Activated CD4-positive, alpha-beta T cell treated with anti-CD3 and anti-CD28 coated beads, Interleukin-2, amount 10 ng/mL, durations not matched to agents 7 days and 5 days (primary cell): ENCODE data around the gene LTB4R. TPM values are rescaled to one million over a fixed set of nuclear protein-coding genes. Genes with fewer than 3 reads are reported as not detected.

Source experiments
- CTCF ChIA-PET: fragments of 350-600 bp; sonication (Branson Sonifier 250); formaldehyde crosslinking; loops from one replicate; lab custom pipeline; 2021; ENCODE audit warnings: antibody characterized with exemption; lab: Charles Lee
- POLR2A ChIA-PET: fragments of 350-600 bp; sonication (Branson Sonifier 250); formaldehyde crosslinking; loops from one replicate; lab custom pipeline; 2021; ENCODE audit warnings: antibody characterized with exemption; lab: Charles Lee
- DNase-seq: peaks from one replicate; pipeline ENCODE4 v3.0.0-alpha.2; 2020
- H3K27ac Mint-ChIP-seq: one replicate; pipeline ENCODE4 v1.8.0; 2021; ENCODE audit warnings: mild to moderate bottlenecking, moderate library complexity, mixed read lengths
- H3K27me3 Mint-ChIP-seq: one replicate; pipeline ENCODE4 v1.8.0; 2021; ENCODE audit warnings: mixed read lengths
- H3K36me3 Mint-ChIP-seq: one replicate; pipeline ENCODE4 v1.8.0; 2021; ENCODE audit warnings: low read depth, mixed read lengths
- H3K4me1 Mint-ChIP-seq: one replicate; pipeline ENCODE4 v1.8.0; 2021; ENCODE audit warnings: mixed read lengths
- H3K4me3 Mint-ChIP-seq: one replicate; pipeline ENCODE4 v1.8.0; 2021; ENCODE audit warnings: mild to moderate bottlenecking, moderate library complexity, mixed read lengths
- H3K9me3 Mint-ChIP-seq: one replicate; pipeline ENCODE4 v1.8.0; 2021; ENCODE audit warnings: mixed read lengths
- total RNA-seq, 2 experiments: library from RNA; stranded (reverse); gene quantifications; one replicate each; pipeline ENCODE4 v1.2.3, GENCODE V29; 2021

The LTB4R gene
- total RNA-seq, 2 experiments from 2014 or later: 26.6 to 28.3 TPM

- Mint-ChIP-seq H3K27me3 (no peaks in the 10 kb centered on the region), H3K4me3 (no peak overlapping the region), H3K27ac (no peak overlapping the region), H3K9me3 (no peaks in the 10 kb centered on the region), H3K4me1 (peaks cover 43% of the 10 kb centered on the region), H3K36me3 (peaks cover 37% of the 10 kb centered on the region)
- CTCF ChIA-PET: interaction anchor here (1.2 to 5.2 kb wide), 7 partner anchors 10 to 51 kb away, joined by 4 to 41 read pairs (median 24); partner anchors contain the start of genes CIDEB, LTB4R, LTB4R2 and RABGGTA
- no peak for DNase-seq
- POLR2A ChIA-PET: interaction anchor here (0.6 kb wide), 1 partner anchor 27 kb away, joined by 3 read pairs; no protein-coding TSS in a partner anchor
These were observed 17.8 kb upstream of the LTB4R start for GRCh38 chr14:24293525-24293924.

- Mint-ChIP-seq H3K4me1 (peaks cover 45% of the 10 kb centered on the region), H3K4me3 (no peak overlapping the region), H3K9me3 (no peaks in the 10 kb centered on the region), H3K27ac (peak overlapping the region; percentile 84), H3K27me3 (no peaks in the 10 kb centered on the region), H3K36me3 (peaks cover 23% of the 10 kb centered on the region)
- DNase-seq: peak; percentile 80
- POLR2A ChIA-PET: interaction anchor here (1.9 kb wide), 1 partner anchor 54 kb away, joined by 10 read pairs; the partner anchor contains the start of gene TINF2
- CTCF ChIA-PET: interaction anchor here (0.7 to 8.7 kb wide), 28 partner anchors 10 to 140 kb away, joined by 3 to 111 read pairs (median 6); partner anchors contain the start of genes ADCY4, CIDEB, IPO4 and KHNYN
These were observed 14.8 kb upstream of the LTB4R start for GRCh38 chr14:24296341-24297157.

- Mint-ChIP-seq H3K4me3 (peak overlapping the region; percentile 24), H3K27ac (peak overlapping the region; percentile 84), H3K4me1 (peaks cover 53% of the 10 kb centered on the region), H3K9me3 (no peaks in the 10 kb centered on the region), H3K27me3 (no peaks in the 10 kb centered on the region), H3K36me3 (peaks cover 28% of the 10 kb centered on the region)
- no peak for DNase-seq
- ChIA-PET CTCF (interaction anchor here (0.6 to 8.7 kb wide), 27 partner anchors 7 to 139 kb away, joined by 3 to 111 read pairs (median 5); partner anchors contain the start of genes ADCY4, CIDEB, IPO4 and KHNYN), POLR2A (interaction anchor here (0.6 to 1.9 kb wide), 2 partner anchors 55 to 88 kb away, joined by 5 to 10 read pairs; partner anchors contain the start of gene TINF2)
These were observed 13.9 kb upstream of the LTB4R start for GRCh38 chr14:24297190-24297964.

- H3K27me3 Mint-ChIP-seq: no peaks in the 10 kb centered on the region
These were observed 12.4 kb upstream of the LTB4R start for GRCh38 chr14:24298892-24299254.

GRCh38 chr14:24299255-24300191 is 11.8 kb upstream of the LTB4R start, which contains the start of the genes DHRS1 and NOP9:
TSS of gene DHRS1 (minus strand) at chr14:24299780. CDS start at chr14:24299106, 674 bp downstream.
TSS of gene NOP9 (plus strand) at chr14:24299850. CDS start at chr14:24299955, 105 bp downstream.
- CTCF ChIA-PET: interaction anchor here (0.6 to 8.7 kb wide), 14 partner anchors 9 to 137 kb away, joined by 3 to 111 read pairs (median 4); partner anchors contain the start of genes CIDEB, KHNYN, LTB4R and LTB4R2
- Mint-ChIP-seq H3K36me3 (peaks cover 45% of the 10 kb centered on the region), H3K4me1 (peaks cover 53% of the 10 kb centered on the region), H3K9me3 (no peaks in the 10 kb centered on the region), H3K27me3 (no peaks in the 10 kb centered on the region), H3K4me3 (peak within 1 kb of the TSS; percentile 89), H3K27ac (peak within 1 kb of the TSS; percentile 93)
- POLR2A ChIA-PET: interaction anchor here (1.3 to 1.6 kb wide), 2 partner anchors 11 to 58 kb away, joined by 4 to 5 read pairs; partner anchors contain the start of gene TINF2
- DNase-seq: peak; percentile 92

More at GRCh38 chr14:24298892-24299254, 12.4 kb upstream of the LTB4R start:
- CTCF ChIA-PET: interaction anchor here (0.6 to 8.7 kb wide), 13 partner anchors 9 to 137 kb away, joined by 3 to 111 read pairs (median 5); partner anchors contain the start of genes CIDEB, KHNYN, LTB4R and LTB4R2
- DNase-seq: no peak
- peaks cover 53% of the 10 kb centered on the region for H3K4me1 Mint-ChIP-seq
- H3K36me3 Mint-ChIP-seq: peaks cover 42% of the 10 kb centered on the region
- peak overlapping the region; percentile 93 for H3K27ac Mint-ChIP-seq
- POLR2A ChIA-PET: no interaction called here
- no peaks in the 10 kb centered on the region for H3K9me3 Mint-ChIP-seq
- peak overlapping the region; percentile 89 for H3K4me3 Mint-ChIP-seq

GRCh38 chr14:24300326-24300980 is 10.8 kb upstream of the LTB4R start:
- peak overlapping the region; percentile 89 for H3K4me3 Mint-ChIP-seq
- no peak for DNase-seq
- H3K36me3 Mint-ChIP-seq: peaks cover 54% of the 10 kb centered on the region
- no peaks in the 10 kb centered on the region for H3K27me3 Mint-ChIP-seq
- peak overlapping the region; percentile 93 for H3K27ac Mint-ChIP-seq
- H3K9me3 Mint-ChIP-seq: no peaks in the 10 kb centered on the region
- CTCF ChIA-PET: interaction anchor here (0.8 to 8.7 kb wide), 11 partner anchors 10 to 136 kb away, joined by 3 to 111 read pairs (median 4); partner anchors contain the start of genes CIDEB, LTB4R, LTB4R2 and RABGGTA
- H3K4me1 Mint-ChIP-seq: peaks cover 53% of the 10 kb centered on the region
- POLR2A ChIA-PET: interaction anchor here (1.3 to 1.6 kb wide), 2 partner anchors 10 to 59 kb away, joined by 4 to 5 read pairs; partner anchors contain the start of gene TINF2

GRCh38 chr14:24304019-24304387 is 7.3 kb upstream of the LTB4R start:
- Mint-ChIP-seq H3K4me3 (no peak overlapping the region), H3K27me3 (no peaks in the 10 kb centered on the region), H3K36me3 (peaks cover 75% of the 10 kb centered on the region), H3K27ac (no peak overlapping the region), H3K9me3 (no peaks in the 10 kb centered on the region), H3K4me1 (peaks cover 43% of the 10 kb centered on the region)
- POLR2A ChIA-PET: interaction anchor here (0.5 kb wide), 1 partner anchor 73 kb away, joined by 6 read pairs; no protein-coding TSS in a partner anchor
- no peak for DNase-seq
- CTCF ChIA-PET: interaction anchor here (1.3 to 8.7 kb wide), 4 partner anchors 7 to 62 kb away, joined by 3 to 111 read pairs (median 40); partner anchors contain the start of genes CIDEB, LTB4R, LTB4R2 and TINF2

GRCh38 chr14:24307156-24307574 is 4.1 kb upstream of the LTB4R start:
- Mint-ChIP-seq H3K36me3 (peaks cover 73% of the 10 kb centered on the region), H3K27ac (no peak overlapping the region), H3K9me3 (no peaks in the 10 kb centered on the region), H3K4me3 (no peak overlapping the region), H3K27me3 (no peaks in the 10 kb centered on the region), H3K4me1 (peaks cover 46% of the 10 kb centered on the region)
- CTCF ChIA-PET: interaction anchor here (0.5 to 9.6 kb wide), 18 partner anchors 7 to 185 kb away, joined by 3 to 136 read pairs (median 12); partner anchors contain the start of genes DHRS1, IRF9, MDP1 and NOP9
- DNase-seq: no peak
- POLR2A ChIA-PET: interaction anchor here (1.3 kb wide), 1 partner anchor 112 kb away, joined by 3 read pairs; the partner anchor contains the start of gene TM9SF1

GRCh38 chr14:24307575-24308341 is 3.5 kb upstream of the LTB4R start, which contains the start of gene CIDEB:
TSS of gene CIDEB (minus strand) at chr14:24307977. CDS start at chr14:24307858, 119 bp downstream.
- Mint-ChIP-seq H3K27me3 (no peaks in the 10 kb centered on the region), H3K4me1 (peaks cover 50% of the 10 kb centered on the region), H3K4me3 (no peak within 1 kb of the TSS), H3K27ac (peak within 1 kb of the TSS; percentile 48), H3K9me3 (no peaks in the 10 kb centered on the region), H3K36me3 (peaks cover 71% of the 10 kb centered on the region)
- POLR2A ChIA-PET: interaction anchor here (0.5 to 1.3 kb wide), 2 partner anchors 60 to 112 kb away, joined by 3 read pairs; partner anchors contain the start of gene TM9SF1
- DNase-seq: peak; percentile 71
- CTCF ChIA-PET: interaction anchor here (0.8 to 9.6 kb wide), 29 partner anchors 8 to 164 kb away, joined by 3 to 136 read pairs (median 6); partner anchors contain the start of genes CHMP4A, DHRS1, IRF9 and MDP1
